ENCODE measurements around the gene SLC6A20.

The SLC6A20 gene

DNA sequence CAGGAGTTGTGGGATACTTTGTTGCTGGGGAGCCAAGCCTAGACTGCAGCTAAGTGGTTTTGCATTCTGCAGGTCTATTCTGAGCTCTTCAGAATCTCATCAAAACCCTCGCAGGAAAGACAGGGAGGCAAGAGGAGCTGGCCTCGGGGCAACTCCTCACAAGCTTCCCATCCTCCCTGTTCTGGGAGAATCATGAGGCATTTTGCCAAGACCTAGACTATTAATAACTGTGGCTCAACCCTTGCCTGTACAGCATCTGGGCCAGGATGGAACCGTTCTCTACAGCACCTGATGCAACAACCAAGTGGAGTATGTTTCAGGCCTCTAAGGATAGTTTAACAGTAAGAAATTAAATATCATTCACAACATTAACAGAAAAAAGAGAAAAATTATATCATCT is 20.2 kb upstream of the SLC6A20 start:
- TF ChIP-seq, protein P1, sequence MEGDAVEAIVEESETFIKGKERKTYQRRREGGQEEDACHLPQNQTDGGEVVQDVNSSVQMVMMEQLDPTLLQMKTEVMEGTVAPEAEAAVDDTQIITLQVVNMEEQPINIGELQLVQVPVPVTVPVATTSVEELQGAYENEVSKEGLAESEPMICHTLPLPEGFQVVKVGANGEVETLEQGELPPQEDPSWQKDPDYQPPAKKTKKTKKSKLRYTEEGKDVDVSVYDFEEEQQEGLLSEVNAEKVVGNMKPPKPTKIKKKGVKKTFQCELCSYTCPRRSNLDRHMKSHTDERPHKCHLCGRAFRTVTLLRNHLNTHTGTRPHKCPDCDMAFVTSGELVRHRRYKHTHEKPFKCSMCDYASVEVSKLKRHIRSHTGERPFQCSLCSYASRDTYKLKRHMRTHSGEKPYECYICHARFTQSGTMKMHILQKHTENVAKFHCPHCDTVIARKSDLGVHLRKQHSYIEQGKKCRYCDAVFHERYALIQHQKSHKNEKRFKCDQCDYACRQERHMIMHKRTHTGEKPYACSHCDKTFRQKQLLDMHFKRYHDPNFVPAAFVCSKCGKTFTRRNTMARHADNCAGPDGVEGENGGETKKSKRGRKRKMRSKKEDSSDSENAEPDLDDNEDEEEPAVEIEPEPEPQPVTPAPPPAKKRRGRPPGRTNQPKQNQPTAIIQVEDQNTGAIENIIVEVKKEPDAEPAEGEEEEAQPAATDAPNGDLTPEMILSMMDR (IDR thresholded peaks at IDR 0.05; ENCODE audit: insufficient read depth, low read depth, low read length, missing control alignments): no peak
- DNase-seq (ENCODE audit: low read depth): peak; percentile 89
- H3K4me3 ChIP-seq (ENCODE audit: low read length): no peak overlapping the region

- TF ChIP-seq, protein P1 (IDR thresholded peaks at IDR 0.05; ENCODE audit: insufficient read depth, low read depth, low read length, missing control alignments): no peak
- DNase-seq (ENCODE audit: low read depth): no peak
- H3K4me3 ChIP-seq (ENCODE audit: low read length): no peak overlapping the region
Measured at GRCh38 chr3:45814322-45814721, 18.0 kb upstream of the SLC6A20 start.

DNA sequence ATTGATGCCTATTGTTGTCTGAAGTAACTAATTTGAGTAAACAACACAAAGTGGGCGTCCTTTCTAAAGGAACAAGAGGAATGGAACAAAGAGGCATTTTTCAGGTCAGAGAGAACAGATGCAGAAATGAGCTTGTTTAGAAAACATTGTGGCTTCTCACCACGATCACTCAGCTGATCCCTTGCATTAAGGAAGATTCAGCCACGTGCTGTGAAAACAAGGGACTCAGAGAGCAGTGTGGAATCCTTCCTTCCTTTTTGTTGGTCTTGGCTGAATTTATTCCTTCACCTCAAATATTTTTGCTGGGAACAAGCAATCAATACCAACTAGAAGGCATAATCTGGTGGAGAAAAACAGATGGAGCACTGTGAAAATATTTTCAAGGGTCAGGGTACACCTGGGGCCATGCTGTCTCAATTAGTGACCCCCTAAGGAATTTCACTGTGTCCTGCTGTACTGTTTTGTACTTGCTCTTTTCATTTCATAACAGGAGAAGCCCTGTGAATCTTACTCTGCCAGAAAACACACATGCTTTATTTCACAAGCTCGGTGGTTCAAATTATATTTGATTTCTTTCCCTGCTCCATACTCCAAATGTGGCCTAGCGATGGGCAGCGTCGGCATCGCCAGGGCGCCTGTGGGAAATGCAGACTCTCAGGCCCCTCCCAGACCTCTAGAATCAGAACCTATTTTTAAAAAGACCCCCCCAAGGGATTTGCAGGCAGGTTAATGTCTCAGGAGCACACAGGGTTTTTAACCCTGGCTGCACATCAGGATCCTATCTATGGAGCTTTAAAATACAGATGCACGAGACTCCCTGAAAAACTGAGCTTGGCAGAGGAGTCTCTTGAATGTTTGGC is 11.6 kb upstream of the SLC6A20 start:
- no peak for DNase-seq (ENCODE audit: low read depth)
- TF ChIP-seq, protein P1 (IDR thresholded peaks at IDR 0.05; ENCODE audit: insufficient read depth, low read depth, low read length, missing control alignments): no peak
- no peak overlapping the region for H3K4me3 ChIP-seq (ENCODE audit: low read length)

DNA sequence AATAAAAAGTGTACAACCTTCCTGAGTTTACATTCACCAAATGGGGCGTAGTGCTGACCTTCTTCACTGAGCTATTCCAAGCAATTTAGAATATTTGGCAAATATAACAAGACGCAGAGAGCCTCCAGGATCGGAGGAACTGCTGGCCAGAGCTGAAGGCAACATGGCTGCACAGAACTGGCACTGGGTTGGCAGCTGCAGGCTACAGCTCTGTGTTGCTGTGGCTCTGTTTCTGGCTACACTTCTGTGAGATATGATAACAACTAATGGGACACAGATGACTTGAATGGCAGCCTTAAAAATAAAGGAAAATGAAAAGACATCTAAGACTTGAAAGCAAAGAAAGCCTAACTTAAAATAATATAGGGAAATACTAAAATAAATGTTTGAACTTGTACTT is 10.8 kb upstream of the SLC6A20 start:
- no peak for DNase-seq (ENCODE audit: low read depth)
- TF ChIP-seq, protein P1 (IDR thresholded peaks at IDR 0.05; ENCODE audit: insufficient read depth, low read depth, low read length, missing control alignments): no peak
- H3K4me3 ChIP-seq (ENCODE audit: low read length): no peak overlapping the region

GRCh38 chr3:45806072-45806471 is 9.7 kb upstream of the SLC6A20 start:
- no peak overlapping the region for H3K4me3 ChIP-seq (ENCODE audit: low read length)
- no peak for DNase-seq (ENCODE audit: low read depth)
- TF ChIP-seq, protein P1 (IDR thresholded peaks at IDR 0.05; ENCODE audit: insufficient read depth, low read depth, low read length, missing control alignments): no peak

DNA sequence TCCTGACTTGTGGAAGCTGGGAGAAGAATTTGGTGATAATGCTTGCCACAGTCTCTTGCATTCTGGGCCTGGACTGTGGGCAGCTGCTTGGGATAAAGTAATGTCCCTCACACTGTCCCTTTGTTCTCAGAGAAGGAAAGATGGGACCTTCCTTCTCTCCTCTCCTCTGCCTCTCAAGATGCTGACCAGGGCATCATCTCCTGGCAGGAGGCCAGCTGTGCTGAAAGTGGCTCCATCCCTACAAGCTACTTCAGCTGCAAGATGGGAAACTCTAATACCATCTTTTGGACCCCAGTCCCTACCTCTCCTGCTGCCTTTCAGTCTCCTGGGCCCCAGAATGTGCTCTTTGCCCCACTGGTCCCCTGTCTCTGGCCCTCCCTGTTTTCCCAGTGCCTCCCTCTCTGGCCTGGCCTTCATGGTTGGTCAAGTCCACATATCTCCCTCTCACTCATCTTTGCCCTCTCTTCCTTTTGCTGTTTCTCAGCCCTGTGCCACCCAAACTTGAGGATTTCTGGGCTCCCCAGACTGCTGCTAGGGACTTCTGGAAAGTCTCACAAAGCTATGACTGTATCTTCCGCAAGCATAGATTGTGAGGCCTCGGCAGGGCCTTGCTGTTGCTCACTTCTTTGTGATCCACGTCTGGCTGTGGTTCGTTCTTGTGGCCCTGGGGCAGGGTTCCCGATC is 7.1 kb upstream of the SLC6A20 start:
- TF ChIP-seq, protein P1 (IDR thresholded peaks at IDR 0.05; ENCODE audit: insufficient read depth, low read depth, low read length, missing control alignments): no peak

More for the DNA sequence above, 7.1 kb upstream of the SLC6A20 start:
- DNase-seq (ENCODE audit: low read depth): no peak
- H3K4me3 ChIP-seq (ENCODE audit: low read length): no peak overlapping the region
